NCI-H460 (cell line): Measurements from ENCODE around the gene SPACA6. TPM values are rescaled to one million over a fixed set of nuclear protein-coding genes. Genes with fewer than 3 reads are reported as not detected.
"Not testable (repeated sequence)": the region's sequence is repeated elsewhere in the genome, so short reads cannot be mapped to it uniquely, and the experiment has no call there.

Experiments
- DNase-seq: peaks from one replicate; pipeline ENCODE4 v3.0.0-alpha.2; 2016; ENCODE audit warnings: low read depth; ENCODE audit errors: extremely low read depth
- polyA plus RNA-seq: library from polyadenylated mRNA; depleted of rRNA; stranded (reverse); fragments of >200 nt; gene quantifications from 2 replicates; pipeline ENCODE4 v1.2.3, GENCODE V29; 2014; cell fraction: nucleus; rRNA removed
- total RNA-seq: library from RNA; depleted of rRNA; stranded (reverse); fragments of >200 nt; shearing (Covaris generic); gene quantifications from 2 replicates; pipeline ENCODE4 v1.2.3, GENCODE V29; 2014; rRNA removed

Gene SPACA6, protein sequence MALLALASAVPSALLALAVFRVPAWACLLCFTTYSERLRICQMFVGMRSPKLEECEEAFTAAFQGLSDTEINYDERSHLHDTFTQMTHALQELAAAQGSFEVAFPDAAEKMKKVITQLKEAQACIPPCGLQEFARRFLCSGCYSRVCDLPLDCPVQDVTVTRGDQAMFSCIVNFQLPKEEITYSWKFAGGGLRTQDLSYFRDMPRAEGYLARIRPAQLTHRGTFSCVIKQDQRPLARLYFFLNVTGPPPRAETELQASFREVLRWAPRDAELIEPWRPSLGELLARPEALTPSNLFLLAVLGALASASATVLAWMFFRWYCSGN
- 3.5 and 4.7 TPM in 2 replicates for total RNA-seq
- 21.9 and 22.7 TPM in 2 replicates for polyA plus RNA-seq

DNA sequence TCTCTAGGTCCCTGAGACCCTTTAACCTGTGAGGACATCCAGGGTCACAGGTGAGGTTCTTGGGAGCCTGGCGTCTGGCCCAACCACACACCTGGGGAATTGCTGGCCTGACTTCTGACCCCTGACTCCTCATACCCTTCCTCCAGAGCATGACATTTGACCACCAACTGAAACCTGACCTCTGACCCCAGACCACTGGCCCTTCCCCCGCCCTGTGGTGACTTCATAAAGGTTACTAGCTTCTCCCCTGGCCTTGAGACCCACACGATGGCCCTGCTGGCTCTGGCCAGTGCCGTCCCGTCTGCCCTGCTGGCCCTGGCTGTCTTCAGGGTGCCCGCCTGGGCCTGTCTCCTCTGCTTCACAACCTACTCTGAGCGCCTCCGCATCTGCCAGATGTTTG, at the start of gene SPACA6:
Gene SPACA6, plus strand, starts transcription at position 71 of the 400 bp plus-strand sequence. Its CDS starts 197 bp downstream, at position 268.
- DNase-seq: no peak

DNA sequence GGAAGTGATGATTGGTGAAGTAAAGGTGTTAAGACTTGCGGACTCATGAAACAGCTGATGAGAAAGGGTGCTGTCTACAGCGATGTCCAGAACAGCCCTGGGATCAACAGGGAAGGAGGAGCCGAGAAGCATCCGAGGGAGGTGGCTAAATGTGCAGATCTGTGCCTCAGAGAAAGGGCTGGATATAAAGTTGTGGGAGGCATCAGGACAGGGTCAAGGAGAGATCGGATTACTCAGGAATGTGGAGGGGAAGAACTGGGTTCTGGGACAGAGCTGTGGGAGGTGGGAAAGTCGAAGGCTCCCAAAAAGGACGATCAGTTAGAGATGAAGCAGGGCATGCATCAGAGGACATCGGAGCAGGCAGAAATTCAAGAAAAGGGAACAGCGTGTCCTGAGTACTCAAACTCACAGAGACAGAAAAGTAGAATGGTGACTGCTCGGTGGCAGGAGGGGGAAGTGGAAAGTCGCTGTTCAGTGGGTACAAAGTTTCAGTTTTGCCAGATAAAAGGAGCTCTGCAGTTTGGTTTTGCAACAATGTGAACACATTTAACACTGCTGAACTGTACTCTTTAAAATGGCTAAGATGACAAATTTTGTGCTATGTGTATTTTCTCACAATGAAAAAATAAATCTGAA, 48.4 kb upstream of the SPACA6 start:
- no peak for DNase-seq

DNA sequence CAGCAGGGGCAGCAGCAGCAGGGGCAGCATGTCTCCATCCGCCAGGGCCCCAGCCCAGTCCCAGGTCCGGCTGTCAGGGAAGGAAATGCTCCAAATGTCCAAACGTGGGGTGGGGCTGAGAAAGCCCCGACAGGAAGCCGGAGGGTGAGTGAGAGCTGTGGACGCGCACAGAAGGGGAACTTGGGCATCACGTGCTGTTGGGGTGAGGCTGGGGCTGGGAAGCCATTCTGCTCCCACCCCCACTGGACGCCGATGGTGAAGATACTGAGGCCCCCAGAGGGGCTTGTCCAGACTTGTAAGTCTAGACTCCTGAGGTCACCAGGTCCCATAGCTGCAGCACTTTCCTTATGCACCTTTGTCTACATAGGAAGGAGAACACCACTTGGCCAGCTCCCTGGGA, 46.4 kb upstream of the SPACA6 start, which contains the start of gene SIGLEC14:
Gene SIGLEC14, minus strand, starts transcription at position 96 of the 400 bp plus-strand sequence. Its CDS starts 66 bp downstream, at position 30.
- DNase-seq: not testable (repeated sequence)

DNA sequence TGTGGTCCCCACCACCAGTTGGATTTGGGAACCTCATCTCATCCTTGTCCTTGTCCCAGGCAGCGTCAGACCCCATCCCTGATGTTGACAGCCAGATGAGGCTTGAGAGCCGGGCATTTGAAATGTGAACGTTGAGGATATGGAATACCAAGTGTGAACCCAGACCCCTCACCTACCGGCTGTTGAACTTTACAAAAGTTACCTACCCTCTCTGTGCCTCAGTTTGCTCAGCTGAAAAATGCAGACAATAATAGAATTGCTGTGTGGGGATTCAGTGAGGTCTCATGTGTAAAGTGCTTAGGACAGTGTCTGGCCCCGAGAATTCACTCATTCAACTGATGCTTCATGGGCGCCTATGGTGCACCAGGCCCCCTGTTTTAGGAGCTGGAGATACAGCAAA, 45.8 kb upstream of the SPACA6 start:
- DNase-seq: no peak

DNA sequence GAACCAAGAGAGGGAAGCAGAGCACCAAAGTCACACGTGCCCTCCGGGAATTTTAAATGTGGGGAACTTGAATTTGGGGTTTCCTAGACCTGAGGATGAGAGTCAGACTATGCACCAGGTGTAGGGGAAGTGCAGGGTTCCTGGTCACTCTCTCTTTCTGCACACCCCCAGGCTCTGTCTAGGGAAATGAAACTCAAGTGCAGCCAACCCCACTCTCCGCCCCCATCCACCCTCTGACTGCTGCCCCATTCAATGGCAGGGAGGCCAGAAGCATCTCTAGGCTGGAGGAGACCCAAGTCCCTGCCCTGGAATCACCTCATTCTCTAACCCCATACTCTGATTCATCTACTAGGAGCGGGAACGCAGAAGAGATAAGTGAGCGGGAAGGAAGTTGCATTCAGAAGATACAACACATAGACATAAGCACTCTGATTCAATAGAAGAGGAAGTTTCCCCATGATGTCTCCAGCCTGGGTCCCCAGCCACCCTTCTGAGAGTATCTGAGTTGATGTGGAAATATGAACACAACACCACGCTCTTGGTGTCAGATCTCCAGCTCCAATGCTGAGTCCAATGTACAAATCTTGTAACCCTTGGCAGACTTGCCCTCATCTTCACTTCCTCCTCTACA, 41.8 kb upstream of the SPACA6 start:
- no peak for DNase-seq

DNA sequence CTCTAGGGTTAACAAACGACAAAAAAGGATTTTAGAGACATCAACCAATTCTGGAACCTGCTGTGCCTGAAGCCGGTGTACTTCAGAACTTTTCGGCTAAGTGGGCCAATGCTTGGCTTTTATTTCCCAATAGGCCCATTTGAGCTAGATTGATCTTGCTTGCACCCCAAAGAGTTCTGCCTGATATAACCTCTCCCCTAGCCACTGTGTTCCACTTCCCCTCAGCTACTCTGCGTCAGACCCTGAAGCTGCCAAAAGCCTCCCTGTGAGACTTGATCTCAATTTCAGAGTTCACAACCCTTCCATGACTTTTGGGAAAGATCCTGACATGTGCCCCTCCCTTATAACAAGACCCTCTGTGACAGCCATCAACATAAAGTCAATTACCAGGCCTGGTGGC, 40.9 kb upstream of the SPACA6 start:
- no peak for DNase-seq

DNA sequence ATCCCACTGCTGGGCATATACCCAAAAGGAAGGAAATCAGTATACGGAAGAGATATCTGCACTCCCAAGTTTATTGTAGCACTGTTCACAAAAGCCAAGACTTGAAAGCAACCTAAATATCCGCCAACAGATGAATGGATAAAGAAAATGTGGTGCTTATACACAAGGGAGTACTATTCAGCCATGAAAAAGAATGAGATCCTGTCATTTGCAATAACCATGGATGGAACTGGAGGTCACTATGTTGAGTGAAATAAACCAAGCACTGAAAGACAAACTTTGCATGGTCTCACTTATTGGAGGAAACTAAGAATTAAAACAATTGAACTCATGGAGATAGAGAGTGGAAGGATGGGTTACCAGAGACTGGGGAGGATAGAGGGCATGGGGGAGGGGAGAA, 40.0 kb upstream of the SPACA6 start:
- DNase-seq: no peak

DNA sequence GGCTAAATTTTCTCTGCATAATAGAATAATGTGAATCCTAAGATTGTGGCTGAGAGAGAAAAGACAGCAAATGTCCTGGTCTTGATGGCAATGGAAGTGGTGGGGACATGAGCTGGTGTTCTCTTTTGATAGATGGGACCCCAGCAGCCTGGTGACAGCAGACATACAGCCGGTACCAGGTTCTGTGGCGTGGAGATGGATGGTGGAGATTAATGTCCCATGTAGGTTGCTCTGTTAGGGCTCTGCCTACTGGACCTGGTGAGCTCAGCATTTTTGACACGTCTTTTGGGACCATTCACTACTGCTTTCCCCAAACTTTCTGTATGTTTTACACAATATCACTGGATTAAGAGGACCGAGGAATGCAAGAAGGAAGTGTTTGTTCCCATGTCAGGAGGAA, 38.3 kb upstream of the SPACA6 start:
- DNase-seq: no peak

DNA sequence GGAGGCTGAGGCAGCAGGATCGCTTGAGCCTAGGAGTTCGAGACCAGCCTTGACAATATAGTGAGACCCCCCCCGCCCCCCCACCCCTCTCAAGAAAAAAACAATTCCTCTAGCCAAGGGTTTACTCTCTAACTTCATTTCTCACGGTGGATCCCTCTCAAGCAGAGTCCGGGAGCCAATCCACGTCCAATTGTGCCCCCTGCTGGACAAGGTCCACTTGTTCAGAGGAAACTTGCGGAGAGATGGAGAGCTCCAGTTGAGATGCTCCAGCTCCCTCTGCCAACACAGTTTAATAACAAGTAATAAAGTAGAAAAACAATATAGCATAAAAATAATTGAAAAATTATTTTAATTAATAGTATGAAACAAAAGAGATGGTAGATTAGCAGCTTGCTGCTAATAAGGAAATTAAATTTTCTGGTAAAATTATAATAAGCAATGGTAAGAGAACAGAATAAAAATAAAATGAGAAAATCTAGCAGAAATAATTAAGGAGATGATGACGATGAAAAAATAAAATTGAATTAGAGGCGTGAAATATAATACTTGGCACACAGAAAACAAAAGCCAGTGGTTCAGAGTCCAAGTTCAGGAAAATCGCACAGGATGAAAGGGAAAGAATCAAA, 32.0 kb upstream of the SPACA6 start:
- peak; percentile 54 for DNase-seq

DNA sequence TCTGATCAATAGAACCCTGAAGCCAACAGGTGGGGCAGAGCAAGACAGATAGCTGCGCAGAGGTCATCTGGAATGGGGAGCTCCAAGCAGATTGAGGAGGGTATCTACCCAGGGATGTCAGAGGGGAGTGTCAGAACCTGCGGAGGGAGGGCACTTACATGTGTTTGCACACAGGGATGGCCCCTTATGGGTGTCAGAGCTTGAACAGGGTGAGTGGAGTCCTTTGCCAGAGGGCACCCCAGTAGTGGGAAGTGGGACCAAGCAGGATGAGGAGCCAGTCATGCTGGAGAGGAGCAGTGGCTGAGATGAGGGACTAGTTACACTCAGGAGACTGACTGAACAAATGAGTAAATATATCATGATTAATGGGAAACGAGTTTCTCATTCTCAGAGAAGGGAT, 29.5 kb upstream of the SPACA6 start:
- no peak for DNase-seq

DNA sequence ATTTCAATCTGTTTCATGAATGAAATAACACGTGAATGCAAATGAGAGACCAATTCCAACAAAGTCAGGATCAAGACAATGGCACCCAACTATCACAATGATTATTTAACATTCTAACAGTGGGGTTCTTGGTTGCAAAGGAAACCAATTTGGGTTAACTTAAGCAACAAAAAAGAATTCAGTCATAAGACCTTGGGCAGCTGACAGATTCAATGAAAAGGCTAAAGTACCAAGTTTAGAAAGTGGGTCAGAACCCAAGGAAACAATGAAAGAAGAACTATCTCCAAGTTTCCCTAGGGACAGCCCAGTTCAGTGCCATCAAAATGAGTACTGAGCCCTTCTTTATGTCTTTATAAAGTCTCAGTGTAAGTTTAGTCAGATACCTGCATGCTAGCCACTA, 29.0 kb upstream of the SPACA6 start:
- DNase-seq: no peak

DNA sequence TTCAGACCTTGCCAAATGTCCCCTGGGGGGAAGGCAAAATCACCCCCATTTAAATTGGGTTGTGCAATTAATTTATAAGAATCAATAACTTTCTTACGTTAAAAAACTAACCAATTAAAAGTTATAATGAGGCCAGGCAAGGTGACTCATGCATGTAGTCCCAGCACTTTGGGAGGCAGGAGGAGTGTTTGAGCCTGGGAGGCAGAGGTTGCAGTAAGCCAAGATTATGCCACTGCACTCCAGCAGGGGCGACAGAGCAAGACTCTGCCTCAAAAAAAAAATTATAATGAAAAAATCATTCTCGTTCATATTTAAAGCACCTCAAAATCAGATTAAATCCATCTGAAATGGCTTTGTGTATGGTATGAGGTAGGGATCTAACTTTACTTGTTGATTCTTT, 28.1 kb upstream of the SPACA6 start:
- DNase-seq: no peak

DNA sequence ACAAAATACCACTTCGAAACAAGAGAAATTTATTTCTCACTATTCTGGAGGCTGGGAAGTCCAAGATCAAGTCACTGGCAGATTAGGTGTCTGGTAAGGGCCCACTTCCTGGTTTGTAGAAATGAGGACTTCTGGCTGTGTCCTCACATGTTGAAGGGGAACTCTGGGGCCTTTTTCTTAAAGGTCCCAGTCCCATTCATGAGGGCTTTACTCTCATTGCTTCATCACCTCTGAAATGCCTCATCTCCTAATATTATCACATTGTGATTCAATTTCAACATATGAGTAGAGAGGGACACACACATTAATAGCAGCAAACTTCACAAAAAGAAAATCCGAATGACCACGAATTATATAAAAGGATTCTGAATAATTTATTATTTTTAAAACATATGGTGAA, 24.9 kb upstream of the SPACA6 start:
- no peak for DNase-seq

DNA sequence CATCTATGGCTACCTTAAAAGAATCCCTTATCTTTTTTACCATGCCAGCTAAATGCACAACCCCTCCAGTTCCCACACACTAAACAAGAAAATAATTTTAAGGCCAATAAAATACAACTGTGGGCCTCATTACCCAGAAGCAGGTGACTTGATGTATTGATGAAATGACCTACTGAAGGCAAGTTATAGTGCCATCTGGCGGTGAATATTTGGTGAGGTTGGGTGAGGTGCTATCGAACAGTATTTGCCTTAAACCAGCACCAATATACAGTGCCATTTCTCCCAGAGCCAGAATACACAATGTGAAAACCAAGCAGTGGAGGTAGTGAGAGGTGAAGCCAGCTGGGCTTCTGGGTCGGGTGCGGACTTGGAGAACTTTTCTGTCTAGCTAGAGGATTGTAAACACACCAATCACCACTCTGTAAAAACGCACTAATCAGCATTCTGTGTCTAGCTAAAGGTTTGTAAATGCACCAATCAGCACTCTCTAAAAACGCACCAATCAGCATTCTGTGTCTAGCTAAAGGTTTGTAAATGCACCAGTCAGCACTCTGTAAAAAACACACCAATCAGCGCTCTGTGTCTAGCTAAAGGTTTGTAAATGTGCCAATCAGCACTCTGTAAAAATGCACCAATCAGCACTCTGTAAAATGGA, 17.1 kb upstream of the SPACA6 start:
- peak; percentile 32 for DNase-seq

DNA sequence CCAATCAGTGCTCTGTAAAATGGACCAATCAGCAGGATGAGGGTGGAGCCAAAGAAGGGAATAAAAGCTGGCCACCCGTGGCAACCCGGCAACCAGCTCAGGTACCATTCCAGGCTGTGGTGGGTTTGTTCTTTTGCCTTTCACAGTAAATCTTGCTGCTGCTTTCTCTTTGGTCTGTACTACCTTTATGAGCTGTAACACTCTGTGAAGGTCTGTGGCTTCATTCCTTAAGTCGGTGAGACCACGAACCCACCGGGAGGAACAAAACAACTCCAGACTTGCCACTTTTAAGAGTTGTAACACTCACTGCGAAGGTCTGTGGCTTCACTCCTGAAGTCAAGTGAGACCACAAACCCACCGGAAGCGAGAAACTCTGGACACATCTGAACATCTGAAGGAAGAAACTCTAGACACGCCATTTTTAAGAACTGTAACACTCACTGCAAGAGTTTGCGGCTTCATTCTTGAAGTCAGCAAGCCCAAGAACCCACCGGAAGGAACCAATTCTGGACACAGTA, 16.5 kb upstream of the SPACA6 start:
- DNase-seq: no peak

DNA sequence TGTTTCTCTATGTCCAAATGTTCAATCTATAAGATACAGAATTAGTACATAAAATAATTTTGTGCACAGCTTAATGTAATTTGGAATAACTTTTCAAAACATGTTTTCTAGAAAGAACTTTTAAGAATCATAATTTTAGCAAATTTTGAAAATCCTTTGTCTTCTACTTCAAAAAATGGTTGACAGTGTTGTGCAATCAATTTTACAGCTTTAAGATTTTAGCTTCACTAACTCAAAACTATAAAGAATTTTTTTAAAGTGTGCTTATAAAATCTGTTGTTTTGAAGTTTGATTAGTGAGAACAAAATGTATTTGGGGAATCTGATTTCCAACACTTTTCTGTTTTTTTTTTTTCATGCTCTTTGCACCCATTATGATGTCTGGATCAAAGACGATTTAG, 12.7 kb upstream of the SPACA6 start:
- DNase-seq: no peak

DNA sequence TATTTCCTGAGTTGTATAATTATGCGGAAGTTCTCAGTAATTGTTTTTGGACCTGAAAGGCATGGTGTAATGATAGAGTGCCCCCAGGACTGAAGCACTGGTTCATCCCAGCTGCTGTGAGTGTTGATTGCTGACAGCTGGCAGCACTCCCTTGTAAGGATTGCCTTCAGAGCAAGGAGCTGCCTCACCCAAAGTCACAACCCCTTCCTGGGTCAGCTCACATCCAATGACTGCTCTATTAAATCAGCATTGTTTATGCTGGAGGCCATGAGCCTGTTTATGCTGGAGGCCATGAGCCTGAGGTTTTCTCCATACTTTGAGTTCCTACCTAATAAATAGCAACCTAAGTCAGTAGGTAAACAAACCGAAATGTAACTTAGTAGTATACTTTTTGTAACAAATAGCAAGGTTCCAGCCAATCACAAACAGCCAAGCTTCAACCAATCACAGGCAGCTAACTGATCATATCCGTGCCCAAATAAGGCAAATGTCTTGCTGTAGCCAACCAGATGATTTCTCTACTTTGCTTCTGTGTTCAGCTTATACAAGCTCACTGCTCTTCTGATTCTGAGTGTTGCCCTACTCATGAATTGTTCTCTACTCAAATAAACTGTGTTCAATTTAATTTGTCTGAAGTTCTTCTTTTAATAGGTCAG, 11.7 kb upstream of the SPACA6 start:
- no peak for DNase-seq

DNA sequence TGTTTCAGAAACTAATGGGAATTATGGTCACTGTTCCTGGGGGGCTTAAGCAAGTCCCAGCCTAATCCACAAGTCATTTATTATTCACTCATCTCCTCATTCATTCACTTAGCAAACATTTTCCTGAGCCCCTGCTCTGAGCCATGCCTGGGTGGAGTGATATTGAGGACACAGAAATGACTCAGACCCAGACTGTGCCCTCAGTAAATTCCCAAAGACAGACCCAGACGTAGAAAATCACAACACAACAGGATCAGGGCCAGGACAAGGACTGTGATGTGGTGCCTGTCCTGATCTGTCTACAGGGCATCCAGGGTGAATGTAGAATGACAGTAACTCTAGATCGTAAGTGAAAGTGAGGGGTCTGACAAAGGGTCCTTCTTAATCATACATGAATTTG, 7.0 kb upstream of the SPACA6 start:
- no peak for DNase-seq

DNA sequence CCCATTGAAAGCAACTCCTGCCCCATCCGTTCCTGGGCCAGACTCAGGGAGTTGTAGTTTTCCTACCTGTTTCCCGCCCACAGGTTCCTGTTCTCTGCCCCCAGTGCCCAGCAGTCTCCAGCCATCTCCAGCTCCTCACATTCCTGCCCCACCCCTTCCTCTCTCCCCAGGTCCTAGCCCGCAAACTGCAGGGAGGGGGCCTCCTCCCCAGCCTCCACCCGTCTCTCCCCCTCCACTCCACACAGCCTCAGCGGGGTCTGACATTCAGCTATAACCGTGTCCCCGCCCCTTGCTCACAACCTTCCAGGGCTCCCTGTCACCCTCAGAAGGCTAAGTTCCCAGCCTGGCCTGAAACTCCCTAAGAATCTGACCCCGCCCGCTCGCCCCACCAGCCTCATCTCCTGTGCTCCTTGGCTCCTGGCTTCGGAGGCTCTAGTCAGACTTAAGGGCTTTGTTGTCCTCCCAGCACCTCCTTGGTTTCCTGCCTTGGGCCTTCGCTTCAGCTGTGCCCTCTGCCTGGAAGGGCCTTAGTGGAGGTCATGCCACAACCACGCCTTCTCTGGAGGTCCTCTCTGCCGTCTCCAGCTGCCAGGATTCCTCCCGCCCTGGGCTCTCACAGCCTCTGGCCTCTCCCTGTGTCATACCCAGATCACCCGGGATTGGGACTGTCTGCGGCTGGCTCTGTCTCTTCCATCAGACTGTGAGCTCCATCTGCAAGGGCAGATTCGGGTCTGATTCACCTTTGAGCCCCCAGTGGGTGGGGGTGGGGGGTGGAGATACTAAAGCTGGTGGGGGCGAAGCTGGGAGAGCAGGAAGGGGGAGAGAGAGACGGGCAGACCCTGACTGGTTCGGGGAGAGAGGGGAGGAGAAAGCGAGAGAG, 5.1 kb upstream of the SPACA6 start:
- no peak for DNase-seq
